Measurements from ENCODE around the gene TBX19.

The TBX19 gene

GRCh38 chr1:168360151-168361021, 79.7 kb downstream of the TBX19 start:
- peak in 1 of 5 experiments; percentile 92 for DNase-seq

GRCh38 chr1:168361252-168361651, 80.6 kb downstream of the TBX19 start:
- peak in 1 of 5 experiments; percentile 47 for DNase-seq

GRCh38 chr1:168362991-168363390, 82.3 kb downstream of the TBX19 start:
- DNase-seq = peak in 4 of 5 experiments; percentile 14 to 98 (median 50)
